HPDE6-E6E7 (cell line): ENCODE results near the gene POU2F2.

Experiments used
- DNase-seq: peaks from one replicate; pipeline ENCODE4 v3.0.0; 2011; ENCODE audit warnings: missing footprints; ENCODE audit errors: extremely low spot score

Gene POU2F2

GRCh38 chr19:42080764-42081375 lies 51.4 kb downstream of the POU2F2 start:
- DNase-seq, result no peak

DNA sequence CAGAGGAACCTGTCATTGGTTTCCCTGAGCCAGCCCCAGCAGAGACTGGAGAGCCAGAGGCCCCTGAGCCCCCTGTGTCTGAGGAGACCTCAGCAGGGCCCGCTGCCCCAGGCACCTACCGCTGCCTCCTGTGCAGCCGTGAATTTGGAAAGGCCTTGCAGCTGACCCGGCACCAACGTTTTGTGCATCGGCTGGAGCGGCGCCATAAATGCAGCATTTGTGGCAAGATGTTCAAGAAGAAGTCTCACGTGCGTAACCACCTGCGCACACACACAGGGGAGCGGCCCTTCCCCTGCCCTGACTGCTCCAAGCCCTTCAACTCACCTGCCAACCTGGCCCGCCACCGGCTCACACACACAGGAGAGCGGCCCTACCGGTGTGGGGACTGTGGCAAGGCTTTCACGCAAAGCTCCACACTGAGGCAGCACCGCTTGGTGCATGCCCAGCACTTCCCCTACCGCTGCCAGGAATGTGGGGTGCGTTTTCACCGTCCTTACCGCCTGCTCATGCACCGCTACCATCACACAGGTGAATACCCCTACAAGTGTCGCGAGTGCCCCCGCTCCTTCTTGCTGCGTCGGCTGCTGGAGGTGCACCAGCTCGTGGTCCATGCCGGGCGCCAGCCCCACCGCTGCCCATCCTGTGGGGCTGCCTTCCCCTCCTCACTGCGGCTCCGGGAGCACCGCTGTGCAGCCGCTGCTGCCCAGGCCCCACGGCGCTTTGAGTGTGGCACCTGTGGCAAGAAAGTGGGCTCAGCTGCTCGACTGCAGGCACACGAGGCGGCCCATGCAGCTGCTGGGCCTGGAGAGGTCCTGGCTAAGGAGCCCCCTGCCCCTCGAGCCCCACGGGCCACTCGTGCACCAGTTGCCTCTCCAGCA lies 52.1 kb downstream of the POU2F2 start:
- DNase-seq, result no peak

DNA sequence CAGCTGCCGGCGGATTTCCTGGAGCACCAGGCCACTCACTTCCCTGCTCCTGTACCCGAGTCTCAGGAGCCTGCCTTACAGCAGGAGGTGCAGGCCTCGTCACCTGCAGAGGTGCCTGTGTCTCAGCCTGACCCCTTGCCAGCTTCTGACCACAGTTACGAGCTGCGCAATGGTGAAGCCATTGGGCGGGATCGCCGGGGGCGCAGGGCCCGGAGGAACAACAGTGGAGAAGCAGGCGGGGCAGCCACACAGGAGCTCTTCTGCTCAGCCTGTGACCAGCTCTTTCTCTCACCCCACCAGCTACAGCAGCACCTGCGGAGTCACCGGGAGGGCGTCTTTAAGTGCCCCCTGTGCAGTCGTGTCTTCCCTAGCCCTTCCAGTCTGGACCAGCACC lies 53.0 kb downstream of the POU2F2 start:
- DNase-seq, result no peak

DNA sequence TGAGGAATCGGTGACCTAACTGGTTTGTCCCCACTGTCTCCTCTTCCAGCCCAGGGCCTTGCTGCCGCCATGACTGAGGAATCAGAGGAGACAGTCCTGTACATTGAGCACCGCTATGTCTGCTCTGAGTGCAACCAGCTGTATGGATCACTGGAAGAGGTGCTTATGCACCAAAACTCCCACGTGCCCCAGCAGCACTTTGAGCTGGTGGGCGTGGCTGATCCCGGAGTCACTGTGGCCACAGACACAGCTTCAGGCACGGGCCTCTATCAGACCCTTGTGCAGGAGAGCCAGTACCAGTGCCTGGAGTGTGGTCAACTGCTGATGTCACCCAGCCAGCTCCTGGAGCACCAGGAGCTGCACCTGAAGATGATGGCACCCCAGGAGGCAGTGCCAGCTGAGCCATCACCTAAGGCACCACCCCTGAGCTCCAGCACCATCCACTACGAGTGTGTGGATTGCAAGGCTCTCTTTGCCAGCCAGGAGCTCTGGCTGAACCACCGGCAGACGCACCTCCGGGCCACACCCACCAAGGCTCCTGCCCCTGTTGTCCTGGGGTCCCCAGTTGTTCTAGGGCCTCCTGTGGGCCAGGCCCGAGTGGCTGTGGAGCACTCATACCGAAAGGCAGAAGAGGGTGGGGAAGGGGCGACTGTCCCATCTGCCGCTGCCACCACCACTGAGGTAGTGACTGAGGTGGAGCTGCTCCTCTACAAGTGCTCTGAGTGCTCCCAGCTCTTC lies 53.5 kb downstream of the POU2F2 start:
- DNase-seq, result no peak

DNA sequence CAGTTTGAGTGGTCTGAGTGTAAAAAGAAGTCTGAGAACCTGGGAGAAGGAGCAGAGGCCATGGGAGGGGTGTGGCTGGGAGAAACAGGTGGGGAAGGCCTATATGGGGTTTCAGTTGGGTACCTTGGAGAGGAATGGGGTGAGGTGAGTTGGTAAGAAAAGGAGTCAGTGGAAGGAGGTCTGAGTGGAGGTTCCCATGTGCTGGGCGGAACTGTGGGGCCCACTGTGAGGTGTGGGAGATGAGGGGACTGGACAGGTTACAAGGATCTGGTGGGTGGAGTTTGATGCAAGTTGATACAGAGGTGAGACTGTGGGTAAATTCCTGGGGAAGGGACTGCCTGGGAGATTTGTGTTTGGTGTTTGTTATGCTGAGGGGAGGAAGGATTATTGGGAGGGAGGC lies 54.2 kb downstream of the POU2F2 start:
- no peak for DNase-seq

DNA sequence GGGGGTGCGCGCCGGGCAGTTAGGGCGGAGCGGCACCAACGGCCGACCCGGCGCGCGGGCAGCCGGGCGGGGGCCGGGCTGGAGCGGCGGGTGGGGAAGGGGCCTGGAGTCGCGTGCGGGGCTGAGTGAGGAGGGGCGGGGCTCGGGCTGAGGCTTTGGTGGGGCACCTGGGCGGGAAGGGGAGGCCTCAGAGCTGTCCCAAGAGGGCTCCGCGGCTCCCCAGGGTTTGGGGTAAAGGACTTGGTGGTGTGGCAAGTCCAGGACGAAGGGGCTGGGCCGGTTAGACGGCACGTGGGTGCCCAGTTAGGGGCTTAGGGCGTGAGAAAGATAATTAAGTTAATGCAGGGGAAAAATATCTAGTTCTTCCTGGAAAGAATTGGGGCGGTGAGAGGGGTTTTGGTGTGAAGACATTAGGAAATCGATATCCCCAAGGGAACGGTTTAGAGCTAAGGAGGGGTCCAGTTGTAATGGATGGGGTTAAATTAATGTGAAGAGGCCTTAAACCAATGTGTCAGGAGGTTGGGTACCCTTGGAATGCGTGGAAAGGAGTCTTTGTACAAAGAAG lies 55.8 kb downstream of the POU2F2 start:
- DNase-seq, result no peak

- peak; percentile 99 for DNase-seq
Observed at GRCh38 chr19:42075616-42076379, 56.4 kb downstream of the POU2F2 start, which contains the start of gene ZNF574. Gene ZNF574 (plus strand): TSS chr19:42076166. CDS start chr19:42078607, 2,441 bp downstream.

DNA sequence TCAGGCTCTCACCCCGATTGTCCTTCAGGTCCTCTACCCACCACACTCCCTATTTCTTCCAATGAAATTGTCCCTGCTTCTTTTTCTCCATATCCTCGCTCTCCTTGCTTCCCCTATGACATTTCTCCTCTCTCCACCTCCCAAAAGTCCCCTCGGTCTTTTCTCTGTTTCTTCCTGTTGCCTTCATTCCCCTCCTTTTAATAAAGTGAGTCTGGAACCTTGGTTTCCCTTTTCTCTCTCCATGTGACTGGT lies 57.0 kb downstream of the POU2F2 start:
- peak; percentile 28 for DNase-seq

DNA sequence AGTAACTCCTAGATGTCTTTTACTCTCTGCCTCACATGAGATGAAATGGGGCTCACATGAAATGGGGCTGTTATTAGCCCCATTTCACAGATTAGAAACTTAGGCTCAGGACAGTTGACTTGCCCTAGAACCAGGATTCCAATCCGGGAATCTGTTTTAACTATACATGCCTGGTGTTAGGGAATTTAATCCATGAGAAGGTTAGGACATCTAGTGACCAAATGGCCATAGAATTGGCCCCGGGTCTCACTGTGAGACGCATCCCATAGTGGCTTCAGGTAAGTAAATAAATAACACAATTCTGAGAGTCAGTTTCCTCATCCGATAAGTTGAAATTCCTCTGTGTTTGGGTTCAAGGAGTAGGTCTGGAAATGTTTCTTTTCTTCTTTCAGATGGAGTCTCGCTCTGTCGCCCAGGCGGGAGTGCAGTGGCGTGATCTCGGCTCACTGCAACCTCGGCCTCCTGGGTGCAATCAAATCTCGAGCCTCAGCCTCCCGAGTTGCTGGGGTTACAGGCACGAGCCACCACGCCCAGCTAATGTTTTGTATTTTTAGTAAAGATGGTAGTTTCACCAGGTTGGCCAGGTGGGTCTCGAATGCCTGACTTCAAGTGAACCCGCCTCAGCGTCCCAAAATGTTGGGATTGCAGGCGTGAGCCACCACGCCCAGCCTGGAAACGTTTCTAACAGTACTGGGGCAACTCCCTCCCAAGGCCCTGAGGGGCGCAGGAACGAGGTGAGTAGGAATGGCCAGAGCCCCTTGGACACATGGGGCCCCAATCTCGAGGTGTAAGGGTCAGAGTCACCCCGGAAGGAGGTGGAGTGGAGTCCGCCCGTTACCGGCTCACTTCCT lies 57.5 kb downstream of the POU2F2 start:
- no peak for DNase-seq

DNA sequence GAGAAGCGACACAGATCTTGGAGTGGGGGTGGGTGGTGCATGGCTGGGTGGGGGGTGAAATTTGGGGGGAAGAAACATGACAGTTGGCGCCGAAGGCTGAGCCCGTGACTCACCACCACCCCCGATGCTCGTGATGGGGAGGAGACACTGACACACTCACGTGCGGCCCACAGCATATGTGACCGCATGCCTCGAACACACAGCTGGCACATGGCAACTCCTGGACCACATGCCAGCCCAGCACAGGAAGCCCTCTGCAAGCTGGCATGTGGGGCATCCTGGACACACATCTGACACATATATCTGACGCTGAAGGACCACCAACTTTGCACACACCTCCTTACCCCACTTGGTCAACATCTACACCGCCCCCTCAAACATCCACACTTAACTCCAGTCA lies 61.0 kb downstream of the POU2F2 start:
- no peak for DNase-seq

- no peak for DNase-seq
Observed at GRCh38 chr19:42069619-42070351, 62.5 kb downstream of the POU2F2 start, which contains the start of gene GRIK5. Gene GRIK5 (minus strand): TSS chr19:42070206. CDS start chr19:42065770, 4,436 bp downstream.

DNA sequence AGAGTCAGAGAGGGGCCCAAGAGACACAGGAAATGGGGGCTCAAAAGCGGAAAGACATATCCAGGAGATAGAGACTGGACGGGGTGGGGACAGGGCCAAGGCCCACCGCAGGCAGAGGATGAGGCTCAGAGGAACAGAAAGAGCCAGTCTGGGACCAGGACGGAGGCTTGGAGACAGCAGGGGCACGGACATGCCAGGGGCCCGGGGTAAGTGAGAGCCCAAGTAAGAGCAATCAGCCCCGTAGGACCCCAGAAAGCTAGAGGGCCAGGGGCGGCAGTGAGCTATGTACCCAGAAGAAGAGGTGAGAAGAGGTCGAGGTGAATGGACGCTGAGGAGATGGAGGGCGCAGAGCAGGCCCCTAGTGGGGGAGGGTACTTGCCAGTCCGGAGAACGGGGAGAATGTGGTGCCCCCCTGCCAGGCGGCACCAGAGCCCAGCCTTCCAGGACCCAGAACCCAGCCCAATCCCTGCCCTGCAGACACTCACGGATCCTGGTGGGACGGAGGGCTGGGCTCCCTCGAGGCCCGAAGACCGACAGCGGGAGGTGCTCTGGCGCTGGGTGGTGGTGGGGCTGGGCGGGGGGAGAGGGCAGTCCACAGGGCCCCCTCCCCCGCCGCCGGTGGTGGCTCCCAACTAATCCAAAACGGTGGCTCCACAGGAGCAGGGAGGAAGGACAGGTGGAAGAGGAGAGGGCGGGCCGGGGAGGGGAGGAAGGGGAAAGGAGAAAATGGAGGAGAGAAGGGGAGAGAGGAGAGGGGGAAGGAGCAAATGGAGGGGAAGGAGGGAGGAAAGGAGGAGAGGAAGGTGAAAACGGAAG lies 63.3 kb downstream of the POU2F2 start:
- DNase-seq, result no peak

DNA sequence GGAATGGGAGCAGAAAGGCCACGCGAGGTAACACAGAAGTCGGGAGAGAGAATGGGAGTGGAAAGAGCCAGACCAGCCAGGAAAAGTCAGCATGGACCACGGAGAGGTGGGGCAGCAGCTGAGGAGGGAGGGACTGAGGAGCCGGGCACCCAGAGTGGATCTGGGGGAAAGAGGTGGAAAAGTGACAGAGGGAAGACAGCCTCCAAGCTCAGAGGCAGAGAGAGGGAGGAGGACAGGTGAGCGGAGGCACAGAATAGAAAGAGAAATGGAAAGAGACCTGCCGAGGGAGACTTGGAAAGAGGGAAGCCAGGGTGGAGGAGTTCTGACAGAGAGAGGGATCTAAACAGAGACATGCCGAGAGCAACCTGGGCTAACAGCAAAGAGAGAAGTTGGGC lies 63.9 kb downstream of the POU2F2 start:
- no peak for DNase-seq

GRCh38 chr19:42067315-42067888 lies 64.8 kb downstream of the POU2F2 start:
- DNase-seq, result no peak

DNA sequence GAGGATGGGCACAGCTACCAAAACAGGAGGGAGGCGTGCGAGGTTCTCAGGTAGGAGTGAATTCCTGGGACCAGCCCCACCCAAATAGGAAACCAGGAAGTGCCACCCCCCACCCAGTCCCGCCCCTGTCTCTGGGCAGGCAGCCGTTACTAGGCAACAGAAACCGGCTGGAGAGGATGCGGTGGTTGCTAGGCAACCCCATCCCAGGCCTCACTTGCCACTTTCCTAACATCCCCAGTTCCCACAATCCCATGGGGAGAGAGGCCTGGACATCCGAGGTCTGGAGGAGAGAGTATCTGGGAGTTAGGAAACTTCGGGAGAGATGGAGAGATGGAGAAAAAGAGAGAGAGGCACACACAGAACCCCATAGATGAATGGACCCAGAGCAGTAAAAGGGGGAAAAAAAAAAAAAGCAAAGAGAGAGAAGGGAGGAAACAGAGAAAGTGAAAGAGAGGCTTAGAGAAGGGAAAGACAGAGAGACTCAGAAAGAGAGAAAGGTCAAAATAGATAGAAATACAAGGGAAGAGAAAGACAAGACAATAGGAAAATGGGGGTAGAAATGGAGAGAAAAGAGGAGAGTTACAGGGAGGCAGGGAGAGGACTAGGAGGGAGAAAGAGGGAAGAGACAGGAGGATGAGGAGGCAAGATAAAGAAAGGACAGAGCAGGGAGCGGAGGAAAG lies 66.0 kb downstream of the POU2F2 start:
- peak; percentile 21 for DNase-seq

GRCh38 chr19:42065511-42065910 lies 66.7 kb downstream of the POU2F2 start:
- no peak for DNase-seq

DNA sequence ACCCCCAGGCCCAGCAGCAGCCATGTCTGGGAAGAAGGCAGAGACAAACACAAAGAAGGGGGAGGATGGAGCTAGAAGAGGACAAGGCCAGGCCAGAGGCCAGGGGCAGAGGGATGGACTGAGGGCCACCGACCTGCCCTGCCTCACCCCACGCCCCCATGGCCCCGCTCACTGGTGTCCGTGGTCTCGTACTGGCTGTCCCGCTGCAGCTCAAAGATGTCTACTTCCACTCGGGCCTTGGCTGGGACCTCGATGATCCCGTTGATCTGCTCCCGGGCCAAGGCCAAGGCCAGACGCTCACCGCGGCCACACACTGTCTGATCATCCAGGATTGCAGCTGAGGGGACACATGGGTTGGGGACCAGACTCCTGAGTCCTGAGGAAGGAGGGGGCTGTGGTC lies 67.2 kb downstream of the POU2F2 start:
- DNase-seq, result no peak

- DNase-seq, result no peak
Observed at GRCh38 chr19:42064432-42064831, 67.8 kb downstream of the POU2F2 start.
